NCI-H226 (cell line): Measurements from ENCODE around the gene ZDHHC12.

Source experiments
- DNase-seq: peaks from one replicate; pipeline ENCODE4 v3.0.0-alpha.2; 2015

Gene ZDHHC12

GRCh38 chr9:128729766-128730517 lies 6.0 kb upstream of the ZDHHC12 start:
- no peak for DNase-seq

GRCh38 chr9:128729302-128729701 lies 5.4 kb upstream of the ZDHHC12 start:
- DNase-seq, result no peak

- no peak for DNase-seq
These were observed 4.4 kb upstream of the ZDHHC12 start for GRCh38 chr9:128728298-128728697.

- no peak for DNase-seq
These were observed 3.8 kb upstream of the ZDHHC12 start for GRCh38 chr9:128727640-128728248.

DNA sequence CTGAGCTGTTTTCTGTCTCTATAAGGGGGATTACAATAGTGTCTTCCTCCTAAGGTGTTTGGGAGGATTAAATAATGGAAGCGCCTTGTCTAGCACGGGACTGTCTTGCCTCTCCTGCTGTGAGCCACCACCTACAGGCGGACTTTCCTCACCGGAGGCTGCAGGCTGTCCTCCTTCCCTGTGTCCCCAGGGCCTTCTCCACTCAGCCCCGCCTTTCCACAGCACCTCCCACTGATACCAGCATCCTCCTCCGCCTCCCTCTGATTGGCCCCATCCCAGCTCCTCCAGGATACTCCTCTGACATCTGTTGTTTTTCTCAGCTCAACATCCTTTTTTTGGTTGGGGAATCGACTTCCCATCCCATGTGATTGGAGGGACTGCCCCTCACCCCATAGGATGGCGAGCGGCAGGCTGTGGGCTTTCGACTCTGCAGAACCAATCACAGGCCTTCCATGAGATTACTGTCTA lies 851 bp upstream of the ZDHHC12 start:
- DNase-seq, result peak; percentile 73

- DNase-seq, result no peak
These were observed 518 bp downstream of the ZDHHC12 start for GRCh38 chr9:128723352-128723865.

- DNase-seq, result no peak
These were observed 1.3 kb downstream of the ZDHHC12 start for GRCh38 chr9:128722380-128723351.

DNA sequence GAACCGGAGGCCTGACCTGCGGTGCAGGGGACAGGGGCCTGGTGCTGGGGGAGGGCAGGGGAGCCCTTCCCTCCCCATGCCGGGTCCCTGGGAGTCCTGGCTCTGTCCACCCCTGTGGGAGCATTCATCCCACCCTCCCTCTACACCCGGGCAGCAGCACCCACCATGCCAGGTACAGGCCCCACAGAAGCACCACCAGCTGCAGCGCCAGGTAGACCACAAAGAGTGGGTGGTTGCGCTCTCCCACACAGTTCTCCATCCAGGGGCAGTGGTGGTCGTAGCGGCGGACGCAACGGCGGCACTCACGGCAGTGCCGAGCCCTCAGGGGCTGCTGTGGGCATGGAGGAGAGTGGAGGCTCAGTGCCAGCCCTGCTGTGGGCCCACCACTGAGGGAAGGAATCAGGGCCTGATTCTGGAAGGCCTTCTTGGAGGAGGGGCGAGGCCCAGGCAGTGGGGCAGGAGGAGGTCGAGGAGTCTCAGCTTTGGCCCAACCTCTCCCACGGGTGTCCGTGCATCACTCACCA lies 2.4 kb downstream of the ZDHHC12 start:
- no peak for DNase-seq

DNA sequence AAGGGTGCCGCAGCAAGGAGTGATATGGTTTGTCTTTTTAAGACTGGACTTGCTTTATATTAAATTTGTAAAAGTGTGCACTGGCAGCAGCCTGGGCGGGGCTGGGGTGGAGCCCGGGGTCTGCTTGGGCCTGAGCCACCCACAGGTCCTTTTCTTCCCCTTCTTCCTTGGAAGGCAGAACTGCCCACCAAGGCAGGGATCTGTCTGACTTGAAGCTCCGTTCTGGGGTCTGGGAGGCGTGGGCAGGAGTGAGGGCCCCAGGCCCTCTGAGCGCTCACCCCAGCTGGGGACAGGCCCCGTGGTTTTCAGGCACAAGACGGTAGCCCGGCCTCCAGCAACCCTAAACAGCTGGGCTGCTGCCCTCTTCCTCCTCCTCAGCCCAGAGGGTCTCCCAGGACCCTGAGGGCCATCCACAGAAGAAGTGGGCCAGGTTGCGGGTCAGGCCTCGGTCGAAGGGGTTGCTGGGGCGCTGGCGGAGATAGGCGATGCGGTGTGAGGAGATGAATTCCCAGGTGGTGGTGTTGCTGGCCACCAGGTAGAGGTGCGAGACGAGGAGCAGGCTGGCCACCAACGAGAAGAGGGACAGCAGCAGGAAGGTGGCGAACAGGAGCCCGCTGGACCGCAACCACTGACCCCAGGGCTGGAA lies 3.0 kb downstream of the ZDHHC12 start:
- DNase-seq, result no peak

DNA sequence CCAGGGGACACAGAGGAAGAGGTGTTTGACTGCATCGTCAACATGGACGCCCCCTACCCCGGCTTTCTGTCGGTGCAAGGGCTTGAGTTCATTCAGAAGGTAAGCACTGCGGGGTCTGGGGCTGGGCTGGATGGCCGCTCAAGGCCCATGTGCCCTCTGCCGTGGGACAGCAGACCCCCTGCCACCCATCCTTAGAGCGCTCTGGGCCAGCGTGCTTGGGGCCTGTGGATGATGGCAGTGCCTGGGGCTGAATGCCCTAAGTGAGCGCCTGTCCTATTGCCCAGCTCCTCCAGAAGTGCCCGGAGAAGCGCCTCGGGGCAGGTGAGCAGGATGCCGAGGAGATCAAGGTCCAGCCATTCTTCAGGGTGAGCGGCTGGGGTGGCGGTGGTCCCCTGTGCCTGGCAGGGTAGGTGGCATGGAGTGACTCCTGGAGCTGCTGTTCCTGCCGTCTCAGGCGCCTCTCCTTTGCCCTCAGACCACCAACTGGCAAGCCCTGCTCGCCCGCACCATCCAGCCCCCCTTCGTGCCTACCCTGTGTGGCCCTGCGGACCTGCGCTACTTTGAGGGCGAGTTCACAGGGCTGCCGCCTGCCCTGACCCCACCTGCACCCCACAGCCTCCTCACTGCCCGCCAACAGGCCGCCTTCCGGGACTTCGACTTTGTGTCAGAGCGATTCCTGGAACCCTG lies 3.9 kb downstream of the ZDHHC12 start:
- DNase-seq, result no peak

DNA sequence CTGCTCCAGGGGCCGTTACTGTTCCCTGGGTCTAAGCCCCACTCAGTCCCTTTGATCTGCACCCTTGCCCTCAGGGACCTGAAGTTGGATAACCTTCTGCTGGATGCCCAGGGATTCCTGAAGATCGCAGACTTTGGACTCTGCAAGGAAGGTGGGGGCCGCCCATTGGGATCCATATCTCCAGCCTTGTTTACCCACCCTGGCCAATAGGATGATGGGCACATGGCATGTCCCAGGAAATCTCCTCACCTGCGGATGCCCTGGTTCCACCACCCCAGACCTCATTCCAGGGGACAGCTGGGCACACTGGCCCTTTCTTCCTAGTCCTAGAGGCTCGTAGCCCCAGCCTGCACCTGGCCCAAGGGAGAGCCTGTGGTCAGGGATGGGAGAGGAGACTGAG lies 5.5 kb downstream of the ZDHHC12 start:
- DNase-seq, result no peak

DNA sequence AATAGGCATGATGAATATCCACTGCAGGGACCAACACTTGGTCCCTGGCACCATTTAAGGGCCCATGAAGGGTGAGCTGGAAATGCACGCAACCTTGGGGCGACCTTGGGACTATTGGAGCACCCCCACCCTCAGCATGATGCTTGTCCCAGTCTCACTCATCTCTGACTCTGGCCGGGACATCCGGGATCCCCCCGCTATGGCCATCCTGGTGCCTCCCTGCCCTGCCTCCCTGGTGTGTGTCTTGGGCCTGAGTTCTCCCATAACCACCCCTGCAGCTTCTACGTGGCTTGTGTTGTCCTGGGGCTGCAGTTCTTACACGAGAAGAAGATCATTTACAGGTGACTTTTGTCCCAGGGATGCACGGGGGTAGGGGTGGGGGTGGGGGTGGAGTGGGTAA lies 5.9 kb downstream of the ZDHHC12 start:
- no peak for DNase-seq

DNA sequence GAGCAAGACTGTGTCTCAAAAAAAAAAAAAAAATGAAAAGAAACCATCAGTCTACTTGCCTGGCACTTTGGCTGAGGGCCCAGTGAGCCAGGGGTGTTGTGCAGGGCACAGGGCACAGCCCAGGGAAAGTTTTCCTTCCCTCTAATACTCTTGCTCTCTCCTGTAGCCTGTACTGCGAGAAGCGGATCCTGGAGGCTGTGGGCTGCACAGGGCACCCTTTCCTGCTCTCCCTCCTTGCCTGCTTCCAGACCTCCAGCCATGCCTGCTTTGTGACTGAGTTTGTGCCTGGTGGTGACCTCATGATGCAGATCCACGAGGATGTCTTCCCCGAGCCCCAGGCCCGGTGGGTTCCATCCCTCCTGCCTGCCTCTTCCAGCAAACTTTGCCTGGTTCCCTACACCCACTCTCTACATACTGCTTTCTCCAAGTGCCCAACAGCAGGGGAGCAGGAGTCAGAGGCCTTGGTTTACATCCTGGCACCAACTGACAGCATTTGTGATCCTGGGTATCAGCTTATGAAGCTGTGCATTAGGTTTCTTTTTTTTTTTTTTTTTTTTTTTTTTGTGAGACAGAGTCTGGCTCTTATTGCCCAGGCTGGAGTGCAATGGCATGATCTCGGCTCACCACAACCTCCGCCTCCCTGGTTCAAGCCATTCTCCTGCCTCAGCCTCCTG lies 7.2 kb downstream of the ZDHHC12 start:
- DNase-seq, result no peak

DNA sequence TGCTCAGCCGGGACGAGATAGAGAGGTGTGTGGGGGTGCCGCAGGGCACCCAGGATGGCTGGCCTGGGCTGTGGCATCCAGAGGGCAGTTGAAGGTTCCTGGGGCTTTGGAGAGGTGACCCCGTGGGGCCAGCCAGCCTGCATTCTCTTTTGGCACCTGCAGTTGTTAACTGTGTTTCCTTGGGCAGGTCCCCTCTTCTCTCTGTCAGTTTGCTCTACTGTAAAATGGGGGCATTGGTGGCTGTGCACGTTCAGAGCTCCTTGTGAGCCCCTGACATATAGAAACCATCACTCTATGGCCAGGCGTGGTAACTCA lies 8.5 kb downstream of the ZDHHC12 start:
- no peak for DNase-seq

DNA sequence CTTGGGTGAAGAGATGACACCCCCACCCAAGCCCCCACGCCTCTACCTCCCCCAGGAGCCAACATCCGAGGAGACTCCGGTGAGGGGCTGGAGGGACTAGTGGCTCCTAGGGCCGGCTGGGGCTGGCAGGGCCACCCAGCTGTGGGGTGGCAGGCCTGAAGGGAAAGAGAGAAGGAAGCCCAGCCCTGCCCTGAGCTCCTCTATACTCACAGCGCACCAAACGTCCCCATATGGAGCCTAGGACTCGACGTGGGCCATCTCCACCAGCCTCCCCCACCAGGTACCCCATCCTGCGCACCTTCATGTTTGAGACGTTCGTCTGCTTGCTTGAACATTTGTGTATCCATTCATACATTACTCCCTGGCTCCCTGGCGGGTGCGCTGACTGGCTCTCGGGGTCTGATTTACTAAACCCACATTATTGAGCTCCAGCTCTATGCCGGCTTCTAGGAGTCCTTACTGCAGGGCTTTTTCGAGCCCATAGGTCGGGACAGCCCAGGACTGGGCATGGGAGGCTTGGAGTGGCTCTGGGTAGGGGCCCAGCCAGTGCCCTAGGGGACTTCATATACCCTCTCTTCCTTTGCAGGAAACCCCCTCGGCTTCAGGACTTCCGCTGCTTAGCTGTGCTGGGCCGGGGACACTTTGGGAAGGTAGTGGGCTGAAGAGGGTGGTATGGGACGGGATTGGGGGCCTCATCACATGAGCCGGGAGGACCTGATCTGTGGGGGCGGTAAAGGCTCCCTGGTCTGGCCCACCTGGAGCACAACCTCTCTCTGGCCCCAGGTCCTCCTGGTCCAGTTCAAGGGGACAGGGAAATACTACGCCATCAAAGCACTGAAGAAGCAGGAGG lies 9.1 kb downstream of the ZDHHC12 start:
- DNase-seq, result no peak

DNA sequence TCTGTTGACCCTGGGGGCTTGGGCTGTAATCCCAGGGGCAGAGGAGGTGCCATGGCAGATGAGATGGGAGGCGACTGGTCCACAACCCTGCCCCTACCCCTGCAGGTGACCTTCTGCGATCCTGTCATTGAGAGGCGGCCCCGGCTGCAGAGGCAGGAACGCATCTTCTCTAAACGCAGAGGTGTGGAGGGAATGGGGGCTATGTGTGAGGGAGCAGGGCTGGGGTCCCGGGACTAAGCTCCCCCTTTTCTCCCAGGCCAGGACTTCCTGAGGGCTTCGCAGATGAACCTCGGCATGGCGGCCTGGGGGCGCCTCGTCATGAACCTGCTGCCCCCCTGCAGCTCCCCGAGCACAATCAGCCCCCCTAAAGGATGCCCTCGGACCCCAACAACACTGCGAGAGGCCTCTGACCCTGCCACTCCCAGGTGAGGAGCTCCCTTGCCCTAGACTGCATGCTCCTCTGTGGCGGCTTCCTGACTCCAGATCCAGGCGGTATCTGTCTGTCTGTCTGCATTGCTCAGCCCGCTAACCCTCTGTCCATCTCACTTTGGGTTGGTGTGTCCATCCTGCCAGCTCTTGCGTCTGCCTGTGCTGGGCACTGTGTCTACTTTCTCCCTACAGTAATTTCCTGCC lies 9.9 kb downstream of the ZDHHC12 start:
- DNase-seq, result no peak

- DNase-seq, result no peak
These were observed 10.5 kb downstream of the ZDHHC12 start for GRCh38 chr9:128713411-128713780.

DNA sequence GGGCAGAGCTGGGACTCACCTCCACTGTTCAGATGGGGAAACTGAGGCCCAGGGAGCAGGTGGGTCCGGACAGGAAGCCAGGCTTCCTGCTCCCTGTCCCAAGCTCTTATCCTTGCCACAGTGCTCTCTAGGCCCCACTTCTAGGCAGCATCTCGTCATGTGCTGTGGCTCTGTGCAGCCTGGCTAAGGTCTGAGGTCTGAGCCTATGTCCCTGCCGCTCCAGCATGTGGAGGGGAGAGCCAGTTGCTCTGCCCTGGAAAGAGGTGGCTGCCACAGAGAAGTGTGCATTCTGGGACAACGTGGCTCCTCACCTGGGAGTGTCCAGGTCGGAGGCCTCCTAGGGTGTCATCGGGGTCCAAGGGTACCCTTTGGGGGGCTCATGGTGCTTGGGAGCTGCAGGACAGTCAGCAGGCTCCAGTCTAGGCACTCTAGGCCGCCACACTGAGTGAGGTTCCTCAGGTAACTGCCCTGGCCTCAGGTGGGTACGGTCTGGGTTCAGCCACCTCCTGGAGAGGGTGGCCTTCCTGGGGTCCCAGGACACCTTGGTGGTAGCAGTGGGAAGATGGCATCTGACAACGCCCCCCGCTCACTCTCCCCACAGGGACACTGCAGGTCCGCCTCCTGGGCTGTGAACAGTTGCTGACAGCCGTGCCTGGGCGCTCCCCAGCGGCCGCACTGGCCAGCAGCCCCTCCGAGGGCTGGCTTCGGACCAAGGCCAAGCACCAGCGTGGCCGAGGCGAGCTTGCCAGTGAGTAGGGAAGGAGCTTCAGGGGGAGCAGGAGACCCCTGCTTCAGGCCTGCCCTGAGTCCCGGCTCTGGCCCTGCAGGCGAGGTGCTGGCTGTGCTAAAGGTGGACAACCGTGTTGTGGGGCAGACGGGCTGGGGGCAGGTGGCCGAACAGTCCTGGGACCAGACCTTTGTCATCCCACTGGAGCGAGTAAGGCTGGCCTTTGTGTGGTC lies 11.2 kb downstream of the ZDHHC12 start:
- no peak for DNase-seq

- DNase-seq, result no peak
These were observed 16.5 kb downstream of the ZDHHC12 start for GRCh38 chr9:128707446-128707845.
